Measurements from ENCODE around the gene UBTD2. TPM values are rescaled to one million over a fixed set of nuclear protein-coding genes. Genes with fewer than 3 reads are reported as not detected.

Gene UBTD2
- total RNA-seq, 3 donors from 2014 or later (not counting 1 experiment from before 2014, with no cell fraction given): 1.7 to 3.3 (median 2.6) TPM

DNA sequence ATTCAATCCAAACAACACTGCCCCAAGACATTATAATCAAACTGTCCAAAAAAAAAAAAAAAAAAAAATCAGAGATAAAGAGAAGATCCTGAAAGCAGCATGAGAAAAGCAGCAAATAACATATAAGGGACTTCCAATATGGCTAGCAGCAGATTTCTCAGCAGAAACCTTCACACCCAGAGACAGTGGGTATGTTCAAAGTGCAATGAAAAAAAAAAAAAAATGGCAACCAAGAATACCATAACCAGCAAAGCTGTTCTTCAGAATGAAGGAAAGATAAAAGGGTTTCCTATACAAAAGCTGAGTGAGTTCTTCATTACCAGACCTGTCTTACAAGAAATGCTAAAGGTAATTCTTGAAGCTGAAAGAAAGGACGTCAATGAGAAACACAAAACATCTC lies 32.1 kb downstream of the UBTD2 start:
- no peak overlapping the region for H3K27ac Mint-ChIP-seq
- H3K36me3 Mint-ChIP-seq: peaks cover 9% of the 10 kb centered on the region
- ATAC-seq (no peak), DNase-seq (no peak)
- Histone ChIP-seq H3K4me3 (ENCODE audit: low read length) (no peak overlapping the region), H3K27me3 (ENCODE audit: control insufficient read depth, insufficient read depth, low read length) (no peaks in the 10 kb centered on the region), H3K36me3 (ENCODE audit: control insufficient read depth, insufficient read depth, low read length) (no peaks in the 10 kb centered on the region), H3K27ac (ENCODE audit: low read length) (no peak overlapping the region), H3K9me3 (ENCODE audit: control insufficient read depth, insufficient read depth, low read length) (peaks cover 10% of the 10 kb centered on the region), H3K4me1 (ENCODE audit: control insufficient read depth, insufficient read depth, low read length) (no peaks in the 10 kb centered on the region)
- H3K27me3 Mint-ChIP-seq (ENCODE audit: low read depth in 2 of 2): no peaks in the 10 kb centered on the region
- H3K9me3 Mint-ChIP-seq: peaks cover 2% of the 10 kb centered on the region in 2 donors
- TF ChIP-seq, protein P1, sequence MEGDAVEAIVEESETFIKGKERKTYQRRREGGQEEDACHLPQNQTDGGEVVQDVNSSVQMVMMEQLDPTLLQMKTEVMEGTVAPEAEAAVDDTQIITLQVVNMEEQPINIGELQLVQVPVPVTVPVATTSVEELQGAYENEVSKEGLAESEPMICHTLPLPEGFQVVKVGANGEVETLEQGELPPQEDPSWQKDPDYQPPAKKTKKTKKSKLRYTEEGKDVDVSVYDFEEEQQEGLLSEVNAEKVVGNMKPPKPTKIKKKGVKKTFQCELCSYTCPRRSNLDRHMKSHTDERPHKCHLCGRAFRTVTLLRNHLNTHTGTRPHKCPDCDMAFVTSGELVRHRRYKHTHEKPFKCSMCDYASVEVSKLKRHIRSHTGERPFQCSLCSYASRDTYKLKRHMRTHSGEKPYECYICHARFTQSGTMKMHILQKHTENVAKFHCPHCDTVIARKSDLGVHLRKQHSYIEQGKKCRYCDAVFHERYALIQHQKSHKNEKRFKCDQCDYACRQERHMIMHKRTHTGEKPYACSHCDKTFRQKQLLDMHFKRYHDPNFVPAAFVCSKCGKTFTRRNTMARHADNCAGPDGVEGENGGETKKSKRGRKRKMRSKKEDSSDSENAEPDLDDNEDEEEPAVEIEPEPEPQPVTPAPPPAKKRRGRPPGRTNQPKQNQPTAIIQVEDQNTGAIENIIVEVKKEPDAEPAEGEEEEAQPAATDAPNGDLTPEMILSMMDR (IDR thresholded peaks at IDR 0.05): no peak
- WGBS (ENCODE audit: insufficient coverage): 100% methylated on average over 1 of the region's 1 CpG
- no peak overlapping the region for H3K4me3 Mint-ChIP-seq
- intact Hi-C loops (cut with micrococcal nuclease): no loop called here
- no peaks in the 10 kb centered on the region for H3K4me1 Mint-ChIP-seq

DNA sequence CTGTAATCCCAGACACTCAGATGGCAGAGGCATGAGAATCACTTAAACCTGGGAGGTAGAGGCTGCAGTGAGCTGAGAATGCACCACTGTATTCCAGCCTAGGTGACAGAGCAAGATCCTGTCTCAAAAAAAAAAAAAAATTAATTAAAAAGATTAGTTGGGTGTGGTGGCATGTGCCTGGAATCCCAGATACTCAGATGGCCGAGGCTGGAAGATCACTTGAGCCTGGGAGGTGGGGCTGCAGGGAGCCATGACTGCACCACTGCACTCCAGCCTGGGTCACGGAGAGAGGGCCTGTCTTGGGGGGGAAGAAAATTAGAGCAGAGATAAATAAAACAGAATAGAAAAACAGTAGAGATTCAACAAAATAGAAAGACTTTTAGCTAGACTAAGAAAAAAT lies 34.9 kb downstream of the UBTD2 start:
- Histone ChIP-seq H3K9me3 (ENCODE audit: control insufficient read depth, insufficient read depth, low read length) (peaks cover 10% of the 10 kb centered on the region), H3K36me3 (ENCODE audit: control insufficient read depth, insufficient read depth, low read length) (no peaks in the 10 kb centered on the region), H3K4me1 (ENCODE audit: control insufficient read depth, insufficient read depth, low read length) (no peaks in the 10 kb centered on the region), H3K4me3 (ENCODE audit: low read length) (no peak overlapping the region), H3K27ac (ENCODE audit: low read length) (no peak overlapping the region), H3K27me3 (ENCODE audit: control insufficient read depth, insufficient read depth, low read length) (no peaks in the 10 kb centered on the region)
- Mint-ChIP-seq H3K4me1 (no peaks in the 10 kb centered on the region), H3K27me3 (ENCODE audit: low read depth in 2 of 2) (no peaks in the 10 kb centered on the region), H3K4me3 (no peak overlapping the region), H3K9me3 (peaks cover 2% of the 10 kb centered on the region in 2 donors), H3K27ac (no peak overlapping the region), H3K36me3 (peaks cover 9% of the 10 kb centered on the region)
- intact Hi-C loops (cut with micrococcal nuclease): no loop called here
- DNase-seq (no peak), ATAC-seq (no peak)
- WGBS (ENCODE audit: insufficient coverage): 100% methylated on average over 1 of the region's 2 CpGs
- TF ChIP-seq, protein P1 (IDR thresholded peaks at IDR 0.05): no peak

DNA sequence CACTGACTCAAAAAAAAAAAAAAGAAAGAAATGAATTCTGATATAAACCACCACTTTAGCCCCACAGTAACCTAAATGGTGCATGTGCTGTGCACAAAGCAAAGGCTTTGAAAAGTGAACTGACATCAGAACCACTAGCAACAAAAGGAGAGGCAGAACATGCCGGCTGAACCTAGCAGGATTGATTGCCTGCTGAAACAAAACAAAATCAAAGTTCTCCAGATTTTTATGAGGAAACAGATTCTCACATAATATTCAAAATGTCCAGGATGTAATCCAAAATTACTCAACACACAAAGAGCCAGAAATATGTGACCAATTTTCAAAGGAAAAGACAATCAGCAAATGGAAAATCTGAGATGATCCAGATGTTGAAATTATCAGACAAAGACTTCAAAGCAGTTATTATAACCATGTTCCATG lies 37.9 kb downstream of the UBTD2 start:
- H3K4me3 Mint-ChIP-seq: no peak overlapping the region
- no peak overlapping the region for H3K27ac ChIP-seq (ENCODE audit: low read length)
- H3K27me3 ChIP-seq (ENCODE audit: control insufficient read depth, insufficient read depth, low read length): no peaks in the 10 kb centered on the region
- no peaks in the 10 kb centered on the region for H3K4me1 Mint-ChIP-seq
- no peak overlapping the region for H3K4me3 ChIP-seq (ENCODE audit: low read length)
- no peaks in the 10 kb centered on the region for H3K9me3 ChIP-seq (ENCODE audit: control insufficient read depth, insufficient read depth, low read length)
- H3K36me3 ChIP-seq (ENCODE audit: control insufficient read depth, insufficient read depth, low read length): no peaks in the 10 kb centered on the region
- TF ChIP-seq, protein P1 (IDR thresholded peaks at IDR 0.05): no peak
- 93% methylated on average over 1 of the region's 1 CpG for WGBS (ENCODE audit: insufficient coverage)
- DNase-seq (no peak), ATAC-seq (no peak)
- no peak overlapping the region for H3K27ac Mint-ChIP-seq
- H3K9me3 Mint-ChIP-seq: no peaks in the 10 kb centered on the region
- no peaks in the 10 kb centered on the region for H3K27me3 Mint-ChIP-seq (ENCODE audit: low read depth in 2 of 2)
- no peaks in the 10 kb centered on the region for H3K4me1 ChIP-seq (ENCODE audit: control insufficient read depth, insufficient read depth, low read length)
- H3K36me3 Mint-ChIP-seq: no peaks in the 10 kb centered on the region
- intact Hi-C loops (cut with micrococcal nuclease): no loop called here

DNA sequence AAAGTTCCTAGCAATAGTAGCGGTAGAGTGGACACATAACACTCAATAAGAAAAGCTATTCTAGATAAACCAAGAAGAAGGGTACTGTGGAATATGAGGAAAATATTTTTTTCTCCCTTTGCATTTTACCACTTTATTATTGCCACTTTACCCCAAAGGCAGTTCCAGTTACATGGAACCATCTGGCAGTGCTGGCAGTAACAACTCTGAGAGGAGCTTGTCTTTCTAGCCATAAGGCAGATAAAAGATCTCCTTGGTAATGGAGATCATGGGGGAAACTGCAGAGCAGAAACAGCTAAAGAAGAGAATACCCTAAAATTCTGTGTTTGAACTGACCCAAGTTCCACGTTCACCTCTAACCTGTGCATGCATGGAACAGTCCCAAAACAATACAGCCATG lies 38.5 kb downstream of the UBTD2 start:
- Histone ChIP-seq H3K9me3 (ENCODE audit: control insufficient read depth, insufficient read depth, low read length) (no peaks in the 10 kb centered on the region), H3K27ac (ENCODE audit: low read length) (no peak overlapping the region), H3K4me1 (ENCODE audit: control insufficient read depth, insufficient read depth, low read length) (no peaks in the 10 kb centered on the region), H3K36me3 (ENCODE audit: control insufficient read depth, insufficient read depth, low read length) (no peaks in the 10 kb centered on the region), H3K4me3 (ENCODE audit: low read length) (no peak overlapping the region), H3K27me3 (ENCODE audit: control insufficient read depth, insufficient read depth, low read length) (no peaks in the 10 kb centered on the region)
- Mint-ChIP-seq H3K27ac (no peak overlapping the region), H3K27me3 (ENCODE audit: low read depth in 2 of 2) (no peaks in the 10 kb centered on the region), H3K9me3 (no peaks in the 10 kb centered on the region), H3K4me3 (no peak overlapping the region), H3K4me1 (peaks cover 0 to under 1% of the 10 kb centered on the region in 2 donors), H3K36me3 (no peaks in the 10 kb centered on the region)
- DNase-seq (no peak), ATAC-seq (no peak)
- WGBS (ENCODE audit: insufficient coverage): 92% methylated on average over 1 of the region's 2 CpGs
- intact Hi-C loops (cut with micrococcal nuclease): no loop called here
- TF ChIP-seq, protein P1 (IDR thresholded peaks at IDR 0.05): no peak

All from natural killer cell (primary cell).